ENCODE data around the gene ST3GAL5.

The ST3GAL5 gene

GRCh38 chr2:85866165-85866659 lies 22.6 kb downstream of the ST3GAL5 start:
- no peak for DNase-seq (ENCODE audit: low spot score)

GRCh38 chr2:85865539-85866164 lies 23.1 kb downstream of the ST3GAL5 start:
- DNase-seq (ENCODE audit: low spot score), result no peak

GRCh38 chr2:85864654-85865053 lies 24.1 kb downstream of the ST3GAL5 start:
- DNase-seq (ENCODE audit: low spot score), result no peak

GRCh38 chr2:85862426-85862825 lies 26.4 kb downstream of the ST3GAL5 start:
- DNase-seq (ENCODE audit: low spot score), result no peak

- no peak for DNase-seq (ENCODE audit: low spot score)
These were observed 27.1 kb downstream of the ST3GAL5 start for GRCh38 chr2:85861650-85862049.

GRCh38 chr2:85861180-85861579 lies 27.6 kb downstream of the ST3GAL5 start:
- no peak for DNase-seq (ENCODE audit: low spot score)

- DNase-seq (ENCODE audit: low spot score), result no peak
These were observed 29.9 kb downstream of the ST3GAL5 start for GRCh38 chr2:85858841-85859240.

GRCh38 chr2:85854897-85855296 lies 33.9 kb downstream of the ST3GAL5 start:
- no peak for DNase-seq (ENCODE audit: low spot score)

GRCh38 chr2:85854166-85854509 lies 34.7 kb downstream of the ST3GAL5 start:
- DNase-seq (ENCODE audit: low spot score), result no peak

- DNase-seq (ENCODE audit: low spot score), result no peak
These were observed 35.2 kb downstream of the ST3GAL5 start for GRCh38 chr2:85853499-85854165.

GRCh38 chr2:85852937-85853498 lies 35.8 kb downstream of the ST3GAL5 start:
- DNase-seq (ENCODE audit: low spot score), result no peak

GRCh38 chr2:85852152-85852840 lies 36.5 kb downstream of the ST3GAL5 start:
- no peak for DNase-seq (ENCODE audit: low spot score)

GRCh38 chr2:85851253-85852151 lies 37.3 kb downstream of the ST3GAL5 start:
- no peak for DNase-seq (ENCODE audit: low spot score)

- DNase-seq (ENCODE audit: low spot score), result no peak
These were observed 38.3 kb downstream of the ST3GAL5 start for GRCh38 chr2:85850451-85850850.

- no peak for DNase-seq (ENCODE audit: low spot score)
These were observed 41.7 kb downstream of the ST3GAL5 start for GRCh38 chr2:85847051-85847588.

- DNase-seq (ENCODE audit: low spot score), result no peak
These were observed 42.4 kb downstream of the ST3GAL5 start for GRCh38 chr2:85846411-85846810.

- no peak for DNase-seq (ENCODE audit: low spot score)
These were observed 44.3 kb downstream of the ST3GAL5 start for GRCh38 chr2:85844486-85844885.

GRCh38 chr2:85843543-85843942 lies 45.2 kb downstream of the ST3GAL5 start:
- no peak for DNase-seq (ENCODE audit: low spot score)

- DNase-seq (ENCODE audit: low spot score), result no peak
These were observed 48.7 kb downstream of the ST3GAL5 start for GRCh38 chr2:85840091-85840490.

GRCh38 chr2:85839461-85839860 lies 49.3 kb downstream of the ST3GAL5 start:
- no peak for DNase-seq (ENCODE audit: low spot score)

- DNase-seq (ENCODE audit: low spot score), result no peak
These were observed 50.1 kb downstream of the ST3GAL5 start for GRCh38 chr2:85838641-85839040.

GRCh38 chr2:85838181-85838580 lies 50.6 kb downstream of the ST3GAL5 start:
- no peak for DNase-seq (ENCODE audit: low spot score)

Data from hematopoietic multipotent progenitor cell treated with erythropoietin and hydrocortisone succinate and interleukin-3 and kit ligand, for 17 days (in vitro differentiated cells).